ENCODE results near the gene RIN1. TPM values are rescaled to one million over a fixed set of nuclear protein-coding genes. Genes with fewer than 3 reads are reported as not detected.

Gene RIN1
- total and polyA plus RNA-seq, 2 donors (not counting 1 experiment from before 2014, with no cell fraction given): 0.72 to 1.7 TPM

DNA sequence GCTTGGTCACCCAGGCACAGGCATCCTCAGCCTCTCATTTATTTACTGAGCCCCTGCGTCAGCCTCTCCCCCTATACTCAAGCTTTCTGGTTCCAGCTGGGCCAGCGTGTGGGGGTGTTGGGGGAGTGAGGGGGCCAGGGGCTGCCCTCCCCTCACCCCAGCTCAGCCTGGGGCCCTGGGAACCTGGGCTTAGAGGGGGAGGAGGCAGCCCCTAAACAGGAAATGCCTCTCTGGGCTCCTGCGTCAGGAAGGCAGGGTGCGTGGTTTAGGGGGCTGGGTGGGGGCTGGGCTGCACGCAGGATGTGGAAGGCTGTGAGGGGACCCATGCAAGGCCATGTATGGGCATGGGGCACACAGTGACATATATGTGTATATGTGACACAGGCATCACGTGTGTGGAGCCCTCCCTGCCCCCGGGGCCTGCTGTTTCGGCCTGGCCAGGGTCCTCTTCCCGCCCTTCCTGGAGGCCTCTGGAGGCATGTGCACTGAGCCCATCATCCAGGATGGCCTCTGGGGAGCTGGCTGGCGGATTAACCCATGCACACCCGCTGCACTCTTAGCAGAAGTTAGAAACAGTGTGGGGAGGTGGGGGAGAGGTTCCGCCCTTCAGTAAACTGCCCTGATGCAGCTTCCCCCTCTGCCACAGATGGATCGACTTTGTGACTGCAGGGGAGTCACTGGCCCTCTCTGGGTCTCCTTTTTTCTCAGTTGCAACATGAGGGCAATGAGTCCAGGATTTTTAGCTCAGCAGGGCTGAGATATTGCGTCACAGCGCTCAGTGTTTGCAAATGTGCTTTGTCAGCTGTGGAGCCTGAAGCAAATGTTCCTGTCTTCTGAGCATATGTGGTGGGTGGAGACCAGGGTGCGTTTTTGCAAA, 18.3 kb downstream of the RIN1 start:
- peak overlapping the region; percentile 77 for H3K4me2 ChIP-seq (replicated peaks; ENCODE audit: low read depth, low read length, poor library complexity, severe bottlenecking)
- TF ChIP-seq CTCF (IDR thresholded peaks at IDR 0.05): no peak
- TF ChIP-seq EZH2 (IDR thresholded peaks at IDR 0.05; ENCODE audit: borderline replicate concordance, insufficient read depth, low read depth, low read length, poor library complexity, severe bottlenecking): no peak
- no peaks in the 10 kb centered on the region for H4K20me1 ChIP-seq (ENCODE audit: control insufficient read depth, insufficient read depth, low read length, poor library complexity, severe bottlenecking)
- H3K9me3 ChIP-seq (ENCODE audit: control extremely low read depth in 1 of 3, control insufficient read depth in 2 of 3, insufficient read depth in 1 of 3, low read length in 2 of 3): no peaks in the 10 kb centered on the region
- peak overlapping the region; percentile 76 to 95 for H3K27ac ChIP-seq (ENCODE audit: low read length in 2 of 2)
- CTCF ChIA-PET: interaction anchor here (0.6 to 2.0 kb wide), 7 partner anchors 9 to 29 kb away, joined by 3 to 6 read pairs (median 4); partner anchors contain the start of gene YIF1A
- POLR2A ChIA-PET: interaction anchor here (1.1 to 1.4 kb wide), 3 partner anchors 30 to 54 kb away, joined by 3 to 6 read pairs (median 5); partner anchors contain the start of genes RAB1B and SLC29A2
- no peaks in the 10 kb centered on the region for H3K79me2 ChIP-seq (ENCODE audit: control insufficient read depth, insufficient read depth, low read length)
- no peaks in the 10 kb centered on the region for H3K27me3 ChIP-seq (replicated peaks in 1 of 4; ENCODE audit: control extremely low read depth in 1 of 4, control insufficient read depth in 3 of 4, insufficient read depth in 4 of 4, low read length in 3 of 4)
- peak overlapping the region; percentile 98 for H3K27ac Mint-ChIP-seq
- DNase-seq: peak; percentile 89
- 7% methylated on average over 14 of the region's 16 CpGs for WGBS (ENCODE audit: insufficient coverage)
- peaks cover 34 to 37% of the 10 kb centered on the region in 2 donors for H3K4me1 ChIP-seq (ENCODE audit: control insufficient read depth in 2 of 2, insufficient read depth in 2 of 2, low read length in 2 of 2)
- H3K4me1 Mint-ChIP-seq: peaks cover 42% of the 10 kb centered on the region
- H3K4me3 ChIP-seq (ENCODE audit: control extremely low read depth in 1 of 5, extremely low read depth in 1 of 5, insufficient read depth in 1 of 5, low read depth in 2 of 5, low read length in 4 of 5): peak overlapping the region in 4 of 5 experiments; percentile 6 to 51 (median 20)
- no peaks in the 10 kb centered on the region for H3K9me3 Mint-ChIP-seq (ENCODE audit: insufficient read depth)
- peak overlapping the region; percentile 91 for H3K4me3 Mint-ChIP-seq
- no peaks in the 10 kb centered on the region for H3K27me3 Mint-ChIP-seq
- peak; percentile 74 for ATAC-seq (ENCODE audit: low read depth)
- peak overlapping the region; percentile 50 for H2AFZ ChIP-seq (ENCODE audit: insufficient read depth, low read depth, low read length, poor library complexity, severe bottlenecking)
- no peaks in the 10 kb centered on the region for H3K36me3 ChIP-seq (replicated peaks in 1 of 2; ENCODE audit: control extremely low read depth in 1 of 2, control insufficient read depth in 1 of 2, extremely low read depth in 1 of 2, insufficient read depth in 2 of 2, low read length in 1 of 2)
- intact Hi-C loops (cut with micrococcal nuclease): loop anchor here (1.0 kb wide), 1 partner anchor 10 kb away; no protein-coding TSS in a partner anchor
- H3K9ac ChIP-seq (ENCODE audit: low read length): peak overlapping the region; percentile 47
